ENCODE data around the gene CD200R1.

Gene CD200R1

DNA sequence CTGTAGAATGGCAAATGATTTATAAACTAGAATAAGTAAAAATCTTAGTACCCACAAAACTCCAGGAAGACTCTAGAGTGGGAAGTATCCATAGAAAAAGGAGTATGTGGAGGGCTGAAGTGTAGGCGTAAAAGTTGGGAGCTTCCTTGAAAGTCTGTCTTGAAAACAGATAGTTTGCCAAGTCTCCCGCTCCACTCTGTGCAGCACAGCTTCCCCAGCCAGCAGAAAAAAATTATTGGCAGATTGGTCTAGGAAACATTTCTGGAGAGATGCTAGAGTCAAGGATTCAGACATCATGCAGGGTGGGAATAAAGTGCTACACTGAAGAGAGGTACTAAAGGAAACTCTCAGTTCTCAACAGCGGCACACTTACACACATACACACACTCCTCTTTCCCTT, 74.8 kb downstream of the CD200R1 start:
- DNase-seq (ENCODE audit: low read depth in 2 of 2), result peak in 1 of 2 donors; percentile 38
- H3K4me3 ChIP-seq (replicated peaks in 1 of 2; ENCODE audit: low read depth in 2 of 2, low read length in 2 of 2), result no peak overlapping the region
- TF ChIP-seq, protein P1, sequence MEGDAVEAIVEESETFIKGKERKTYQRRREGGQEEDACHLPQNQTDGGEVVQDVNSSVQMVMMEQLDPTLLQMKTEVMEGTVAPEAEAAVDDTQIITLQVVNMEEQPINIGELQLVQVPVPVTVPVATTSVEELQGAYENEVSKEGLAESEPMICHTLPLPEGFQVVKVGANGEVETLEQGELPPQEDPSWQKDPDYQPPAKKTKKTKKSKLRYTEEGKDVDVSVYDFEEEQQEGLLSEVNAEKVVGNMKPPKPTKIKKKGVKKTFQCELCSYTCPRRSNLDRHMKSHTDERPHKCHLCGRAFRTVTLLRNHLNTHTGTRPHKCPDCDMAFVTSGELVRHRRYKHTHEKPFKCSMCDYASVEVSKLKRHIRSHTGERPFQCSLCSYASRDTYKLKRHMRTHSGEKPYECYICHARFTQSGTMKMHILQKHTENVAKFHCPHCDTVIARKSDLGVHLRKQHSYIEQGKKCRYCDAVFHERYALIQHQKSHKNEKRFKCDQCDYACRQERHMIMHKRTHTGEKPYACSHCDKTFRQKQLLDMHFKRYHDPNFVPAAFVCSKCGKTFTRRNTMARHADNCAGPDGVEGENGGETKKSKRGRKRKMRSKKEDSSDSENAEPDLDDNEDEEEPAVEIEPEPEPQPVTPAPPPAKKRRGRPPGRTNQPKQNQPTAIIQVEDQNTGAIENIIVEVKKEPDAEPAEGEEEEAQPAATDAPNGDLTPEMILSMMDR (IDR thresholded peaks at IDR 0.05; ENCODE audit: low read depth, low read length), result no peak

DNA sequence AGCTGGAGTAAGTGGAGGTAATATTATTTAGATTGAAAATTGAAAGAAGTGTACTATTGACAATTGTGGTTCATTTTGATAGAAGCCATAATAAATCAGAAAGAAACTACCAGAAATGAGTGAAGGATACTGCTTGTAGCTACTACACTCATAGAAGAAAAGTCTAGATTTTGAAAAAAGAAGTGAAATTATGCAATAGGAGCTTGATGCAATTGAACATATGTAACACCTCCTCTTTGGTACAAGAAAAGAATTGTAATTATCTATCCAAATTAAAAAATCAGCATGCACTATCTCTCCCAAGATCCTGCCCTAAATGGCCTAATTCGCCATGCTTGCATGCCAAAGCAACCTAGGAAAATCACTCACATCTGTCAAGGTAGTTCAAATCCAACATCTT, 77.1 kb downstream of the CD200R1 start:
- no peak for DNase-seq (ENCODE audit: low read depth in 2 of 2)
- H3K4me3 ChIP-seq (replicated peaks in 1 of 2; ENCODE audit: low read depth in 2 of 2, low read length in 2 of 2), result no peak overlapping the region
- TF ChIP-seq, protein P1 (IDR thresholded peaks at IDR 0.05; ENCODE audit: low read depth, low read length), result no peak

DNA sequence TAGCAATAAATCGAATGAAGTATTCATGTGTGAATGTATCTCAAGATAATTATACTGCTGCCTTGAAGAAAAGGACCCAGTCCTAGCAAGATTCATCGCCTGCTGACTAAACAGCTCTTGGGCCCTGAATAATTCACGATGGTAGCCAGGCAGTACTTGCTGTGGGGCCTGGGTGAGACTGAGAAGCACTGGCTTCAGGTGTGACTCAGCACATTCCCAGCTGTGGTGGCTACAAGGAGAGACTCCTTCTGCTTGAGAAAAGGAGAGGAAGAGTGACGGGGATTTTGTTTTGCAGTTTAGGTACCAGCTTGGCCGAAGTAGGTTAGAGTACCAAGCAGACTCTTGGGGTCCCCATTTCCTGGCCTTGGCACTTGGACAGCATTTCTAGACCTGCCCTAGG, 80.6 kb downstream of the CD200R1 start:
- H3K4me3 ChIP-seq (replicated peaks in 1 of 2; ENCODE audit: low read depth in 2 of 2, low read length in 2 of 2), result no peak overlapping the region
- TF ChIP-seq, protein P1 (IDR thresholded peaks at IDR 0.05; ENCODE audit: low read depth, low read length), result no peak
- DNase-seq (ENCODE audit: low read depth in 2 of 2), result peak in 1 of 2 donors; percentile 38

DNA sequence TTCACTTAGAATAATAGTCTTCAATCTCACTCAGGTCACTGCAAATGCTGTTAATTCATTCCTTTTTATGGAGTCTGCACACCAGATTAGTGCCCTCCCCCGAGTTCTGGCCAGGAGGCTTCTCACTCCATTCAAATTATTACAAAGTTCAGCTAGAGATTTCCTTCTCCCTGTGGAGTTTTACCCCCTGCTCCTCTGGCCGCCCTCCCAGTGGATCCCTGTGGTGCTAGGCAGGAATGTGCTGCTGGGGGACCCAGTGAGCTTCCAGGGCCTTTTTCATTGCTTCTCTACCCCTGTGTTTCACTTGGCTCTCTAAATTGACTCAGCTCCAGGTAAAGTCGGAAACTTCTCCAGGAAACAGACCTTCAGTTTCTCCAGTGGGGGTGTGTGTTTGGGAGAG, 85.5 kb downstream of the CD200R1 start:
- TF ChIP-seq, protein P1 (IDR thresholded peaks at IDR 0.05; ENCODE audit: low read depth, low read length), result no peak
- no peak for DNase-seq (ENCODE audit: low read depth in 2 of 2)
- no peak overlapping the region for H3K4me3 ChIP-seq (replicated peaks in 1 of 2; ENCODE audit: low read depth in 2 of 2, low read length in 2 of 2)

DNA sequence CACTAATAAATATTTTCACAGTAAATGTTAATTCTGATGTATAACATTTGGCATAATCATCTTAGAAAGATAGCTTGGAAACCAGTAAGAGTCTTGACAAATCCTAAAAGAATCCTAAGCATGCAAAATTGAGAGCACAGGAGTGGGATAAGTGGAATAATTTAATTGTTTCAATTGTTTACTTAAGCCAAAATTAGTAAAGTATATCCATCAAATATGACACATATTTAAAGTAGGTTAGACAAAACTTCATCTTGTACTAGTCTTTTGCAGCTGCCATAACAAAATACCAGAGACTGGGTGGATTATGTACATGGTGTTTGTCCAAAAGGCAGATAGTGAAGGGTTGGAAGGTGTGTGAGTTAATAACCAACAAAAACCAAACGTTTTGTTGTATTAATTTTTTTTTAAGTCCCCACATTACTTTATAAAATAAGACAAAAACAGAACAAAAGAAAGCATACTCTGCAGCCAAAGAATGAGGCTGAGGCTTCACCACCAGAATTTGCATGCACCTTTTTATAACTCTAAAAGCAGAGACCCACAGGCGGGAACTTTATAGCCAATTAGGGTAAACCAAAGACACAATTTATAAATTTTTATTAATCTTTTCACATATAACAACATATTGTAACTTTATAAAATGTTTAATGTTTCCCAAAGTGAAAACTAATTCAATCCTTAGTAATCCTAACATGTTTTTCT, 86.4 kb downstream of the CD200R1 start:
- H3K4me3 ChIP-seq (replicated peaks in 1 of 2; ENCODE audit: low read depth in 2 of 2, low read length in 2 of 2), result no peak overlapping the region
- peak in 1 of 2 donors; percentile 4 for DNase-seq (ENCODE audit: low read depth in 2 of 2)
- TF ChIP-seq, protein P1 (IDR thresholded peaks at IDR 0.05; ENCODE audit: low read depth, low read length), result no peak

DNA sequence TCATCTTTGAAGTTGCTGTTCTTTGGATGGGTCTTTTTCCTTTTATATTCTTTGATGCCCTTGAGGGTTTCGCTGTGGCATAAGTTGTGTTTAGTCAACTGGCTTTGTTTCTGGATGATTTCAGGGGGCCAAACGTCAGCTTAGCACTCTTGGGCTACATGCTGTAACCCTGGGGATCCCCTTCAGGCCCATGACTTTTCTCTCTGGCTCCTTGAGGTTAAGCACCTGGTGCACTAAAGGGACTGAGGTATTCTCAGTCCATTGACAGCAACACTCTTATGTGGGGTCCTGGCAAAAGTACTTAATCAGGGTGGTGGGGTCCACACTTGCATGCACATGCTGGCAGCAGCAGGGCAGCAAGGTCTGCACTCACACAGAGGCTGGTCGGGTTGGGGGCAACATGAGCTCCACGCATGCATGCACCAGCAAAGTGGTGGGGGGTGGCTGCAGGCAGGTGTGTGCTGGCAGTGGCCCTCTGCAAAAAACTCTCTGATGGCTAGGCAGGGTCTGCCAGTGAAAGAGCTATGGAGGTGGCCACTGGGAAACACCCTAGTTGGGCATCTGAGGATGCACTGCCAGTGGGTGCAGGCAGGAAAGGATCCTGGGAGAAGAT, 90.1 kb downstream of the CD200R1 start:
- no peak for DNase-seq (ENCODE audit: low read depth in 2 of 2)
- H3K4me3 ChIP-seq (replicated peaks in 1 of 2; ENCODE audit: low read depth in 2 of 2, low read length in 2 of 2), result no peak overlapping the region
- TF ChIP-seq, protein P1 (IDR thresholded peaks at IDR 0.05; ENCODE audit: low read depth, low read length), result no peak

All from cardiac fibroblast (primary cell).